Endodermal cell (in vitro differentiated cells): ENCODE measurements around the gene NT5C1A. TPM values are rescaled to one million over a fixed set of nuclear protein-coding genes. Genes with fewer than 3 reads are reported as not detected.
A peak's percentile ranks its signal among the peaks of the same experiment; 100 is the strongest.

Source experiments
- DNase-seq: peaks from one replicate; pipeline ENCODE4 v3.0.0-alpha.2; 2017
- H3K27ac ChIP-seq: 2 replicates; pipeline ENCODE4 v1.5.1; 2013; ENCODE audit warnings: mild to moderate bottlenecking, low read depth, low read length, moderate library complexity
- H3K27me3 ChIP-seq: 2 replicates; pipeline ENCODE4 v1.6.1; 2013; ENCODE audit warnings: mild to moderate bottlenecking, low read length, moderate library complexity; ENCODE audit not compliant: insufficient read depth, control insufficient read depth, poor library complexity, severe bottlenecking
- H3K36me3 ChIP-seq: 2 replicates; pipeline ENCODE4 v1.7.0; 2013; ENCODE audit warnings: mild to moderate bottlenecking, low read length, moderate library complexity; ENCODE audit not compliant: control insufficient read depth, insufficient read depth
- H3K4me1 ChIP-seq: one replicate; pipeline ENCODE4 v1.7.0; 2013; ENCODE audit warnings: low read length; ENCODE audit not compliant: control insufficient read depth, insufficient read depth
- H3K4me3 ChIP-seq: 2 replicates; pipeline ENCODE4 v1.5.1; 2013; ENCODE audit warnings: mild to moderate bottlenecking, low read length, moderate library complexity
- H3K9ac ChIP-seq: 2 replicates; pipeline ENCODE4 v1.6.1; 2013; ENCODE audit warnings: mild to moderate bottlenecking, low read length, moderate library complexity; ENCODE audit not compliant: poor library complexity, severe bottlenecking; ENCODE audit errors: extremely low read depth
- H3K9me3 ChIP-seq: 2 replicates; pipeline ENCODE4 v1.6.1; 2013; ENCODE audit warnings: mild to moderate bottlenecking, low read length, moderate library complexity; ENCODE audit not compliant: control insufficient read depth
- H3K27ac Mint-ChIP-seq: 2 replicates; pipeline ENCODE4 v1.8.0; 2020; ENCODE audit warnings: mixed read lengths
- H3K27me3 Mint-ChIP-seq: 2 replicates; pipeline ENCODE4 v1.8.0; 2021; ENCODE audit warnings: mild to moderate bottlenecking, mixed read lengths; ENCODE audit not compliant: insufficient read depth
- H3K36me3 Mint-ChIP-seq: 2 replicates; pipeline ENCODE4 v1.8.0; 2020; ENCODE audit warnings: low read depth, mixed read lengths
- H3K4me1 Mint-ChIP-seq: 2 replicates; pipeline ENCODE4 v1.8.0; 2020; ENCODE audit warnings: mixed read lengths
- H3K4me3 Mint-ChIP-seq: 2 replicates; pipeline ENCODE4 v1.8.0; 2020; ENCODE audit warnings: mild to moderate bottlenecking, moderate library complexity, mixed read lengths
- H3K9me3 Mint-ChIP-seq: 2 replicates; pipeline ENCODE4 v1.8.0; 2020; ENCODE audit warnings: mild to moderate bottlenecking, mixed read lengths
- CTCF ChIP-seq: fragments of 200-600 bp; sonication (generic); conservative IDR thresholded peaks from 2 replicates; pipeline ENCODE4 v1.5.0; 2021; ENCODE audit warnings: antibody characterized with exemption, mild to moderate bottlenecking
- WGBS, 2 experiments: methylation state at CpG; one replicate each; pipeline versions ENCODE4 v1.1.5 to v1.1.7; 2013; ENCODE audit warnings: missing lambda C conversion rate in 2 of 2, mixed read lengths in 1 of 2; ENCODE audit not compliant: insufficient coverage in 1 of 2, insufficient read length in 1 of 2; 5-methylcytosine and 5-hydroxymethylcytosine counted together
- total RNA-seq, 2 donors: library from RNA; stranded (reverse); fragmentation: NEBNext Ultra II Directional in 1 of 2; extraction: Animal tissue kit (Norgen Biotek cat#: 25700) in 1 of 2; gene quantifications; 2 replicates in 1 of 2; 3 replicates in 1 of 2; pipeline ENCODE4 v1.2.1, GENCODE V29; 2021

Gene NT5C1A
- total RNA-seq, 2 donors from 2014 or later = not detected

DNA sequence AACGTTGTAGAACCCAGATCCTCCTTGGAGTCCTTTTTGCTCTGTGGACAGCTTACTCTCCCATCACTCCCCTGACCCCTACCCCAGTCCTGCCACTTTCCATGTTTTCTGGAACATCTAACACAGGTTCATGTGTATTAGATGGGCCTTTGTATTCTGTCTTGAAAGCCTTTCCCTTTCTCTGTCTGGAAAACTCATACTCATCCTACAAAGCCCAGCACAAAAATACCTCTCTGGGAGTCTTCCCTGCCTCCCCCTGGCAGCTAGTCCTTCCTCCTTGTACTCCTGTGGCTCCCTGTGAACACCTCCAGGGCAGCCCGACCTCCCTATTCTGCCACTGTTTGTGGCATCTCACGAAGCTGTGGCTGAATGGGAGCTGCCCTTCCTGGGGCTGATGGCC, 24.7 kb downstream of the NT5C1A start:
- peaks cover 68% of the 10 kb centered on the region for H3K27me3 ChIP-seq
- no peak overlapping the region for H3K27ac Mint-ChIP-seq

DNA sequence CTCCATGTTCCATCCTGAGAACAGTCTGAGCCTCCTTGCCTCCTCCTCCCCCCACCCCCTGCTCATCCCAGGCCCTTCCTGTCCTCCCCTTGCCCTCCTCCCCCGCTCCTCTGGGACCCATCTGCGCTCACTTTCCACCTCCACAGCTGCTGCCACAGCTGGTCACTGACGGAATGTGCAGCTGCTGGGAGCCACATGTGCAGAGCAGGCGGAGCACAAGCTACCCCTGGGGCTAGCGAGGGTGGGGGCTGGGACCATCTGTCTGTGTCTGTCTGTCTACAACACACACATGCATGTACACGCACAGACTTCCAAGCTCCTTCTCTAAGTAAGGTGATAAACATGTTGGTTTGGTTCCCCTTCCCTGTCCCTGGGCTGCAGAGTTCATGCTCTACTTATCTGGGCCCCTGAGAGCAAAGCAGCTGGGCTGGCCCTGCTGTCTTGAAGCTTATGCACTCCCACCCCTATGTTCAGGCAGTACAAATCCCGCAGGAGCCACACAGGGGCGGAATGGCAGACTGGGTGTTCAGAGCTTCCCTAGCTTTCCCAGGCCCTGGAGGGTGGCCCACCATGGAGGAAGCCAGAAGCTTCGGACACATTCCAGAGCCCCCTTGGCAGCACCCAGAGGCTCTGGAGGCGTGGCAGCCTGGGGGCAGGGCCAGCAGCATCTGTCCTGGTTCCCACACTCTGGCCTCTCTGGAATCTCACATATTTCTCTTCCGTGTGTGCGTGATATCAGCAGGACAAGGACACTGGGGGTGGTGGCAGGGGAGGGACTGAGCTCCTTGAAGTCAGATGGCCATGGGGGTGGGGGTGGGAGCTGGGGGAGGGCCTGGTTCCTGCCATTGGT, 25.4 kb downstream of the NT5C1A start:
- H3K27ac Mint-ChIP-seq = no peak overlapping the region
- DNase-seq = peak; percentile 84
- no peaks in the 10 kb centered on the region for H3K36me3 Mint-ChIP-seq
- no peaks in the 10 kb centered on the region for H3K4me1 ChIP-seq
- H3K4me1 Mint-ChIP-seq = peaks cover 5% of the 10 kb centered on the region
- H3K27me3 ChIP-seq = peaks cover 71% of the 10 kb centered on the region
- no peak overlapping the region for H3K9ac ChIP-seq
- WGBS, 2 experiments = 20 to 60% methylated on average over 2 to 12 of the region's 12 CpGs
- no peak overlapping the region for H3K4me3 Mint-ChIP-seq
- H3K36me3 ChIP-seq = no peaks in the 10 kb centered on the region
- H3K9me3 ChIP-seq = no peaks in the 10 kb centered on the region
- no peak overlapping the region for H3K4me3 ChIP-seq
- H3K27me3 Mint-ChIP-seq = peaks cover 80% of the 10 kb centered on the region
- peak overlapping the region; percentile 89 for H3K27ac ChIP-seq
- no peaks in the 10 kb centered on the region for H3K9me3 Mint-ChIP-seq
- TF ChIP-seq CTCF = no peak

More for the DNA sequence above, 24.7 kb downstream of the NT5C1A start:
- H3K9me3 ChIP-seq = no peaks in the 10 kb centered on the region
- no peak for DNase-seq
- H3K4me3 Mint-ChIP-seq = no peak overlapping the region
- no peak overlapping the region for H3K27ac ChIP-seq
- no peaks in the 10 kb centered on the region for H3K36me3 Mint-ChIP-seq
- no peak for TF ChIP-seq CTCF
- H3K4me1 Mint-ChIP-seq = peaks cover 5% of the 10 kb centered on the region
- H3K4me1 ChIP-seq = no peaks in the 10 kb centered on the region
- WGBS, 2 experiments = 73 to 79% methylated on average over 2 to 3 of the region's 3 CpGs
- no peak overlapping the region for H3K9ac ChIP-seq
- H3K36me3 ChIP-seq = no peaks in the 10 kb centered on the region
- no peak overlapping the region for H3K4me3 ChIP-seq
- H3K9me3 Mint-ChIP-seq = no peaks in the 10 kb centered on the region
- peaks cover 82% of the 10 kb centered on the region for H3K27me3 Mint-ChIP-seq

GRCh38 chr1:39645411-39646043, 26.4 kb downstream of the NT5C1A start:
- WGBS, 2 experiments = 93 to 100% methylated on average over 1 to 3 of the region's 3 CpGs
- Mint-ChIP-seq H3K27ac (no peak overlapping the region), H3K27me3 (peaks cover 80% of the 10 kb centered on the region), H3K9me3 (no peaks in the 10 kb centered on the region), H3K4me1 (peaks cover 5% of the 10 kb centered on the region), H3K36me3 (no peaks in the 10 kb centered on the region), H3K4me3 (no peak overlapping the region)
- Histone ChIP-seq H3K27me3 (peaks cover 75% of the 10 kb centered on the region), H3K4me1 (no peaks in the 10 kb centered on the region), H3K27ac (no peak overlapping the region), H3K9me3 (no peaks in the 10 kb centered on the region), H3K36me3 (no peaks in the 10 kb centered on the region), H3K9ac (no peak overlapping the region), H3K4me3 (no peak overlapping the region)
- TF ChIP-seq CTCF = no peak
- DNase-seq = no peak
